Cerebellar cortex (tissue), 1 donor: ENCODE measurements around the gene CNGB1.
A peak's percentile ranks its signal among the peaks of the same experiment; 100 is the strongest.
"Not testable (repeated sequence)": the region's sequence is repeated elsewhere in the genome, so short reads cannot be mapped to it uniquely, and the experiment has no call there.

Source experiments
- DNase-seq: peaks from one replicate; pipeline ENCODE4 v3.0.0-alpha.2; 2015; ENCODE audit warnings: low spot score

The CNGB1 gene

DNA sequence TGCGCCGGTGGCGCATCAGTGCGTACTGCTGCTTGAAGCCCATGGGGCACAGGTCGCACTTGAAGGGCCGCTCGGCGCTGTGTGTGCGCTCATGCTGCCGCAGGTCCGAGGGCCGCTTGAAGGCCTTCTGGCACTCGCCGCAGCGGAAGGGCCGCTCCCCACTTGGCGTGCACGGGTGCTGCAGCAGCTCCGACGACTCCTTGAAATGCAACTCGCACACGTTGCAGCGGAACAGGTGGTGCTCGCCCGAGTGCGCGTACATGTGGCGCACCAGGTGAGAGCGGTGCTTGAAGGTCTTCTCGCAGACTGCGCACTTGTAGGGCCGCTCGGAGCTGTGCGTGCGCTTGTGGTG is 26.2 kb upstream of the CNGB1 start:
- no peak for DNase-seq

DNA sequence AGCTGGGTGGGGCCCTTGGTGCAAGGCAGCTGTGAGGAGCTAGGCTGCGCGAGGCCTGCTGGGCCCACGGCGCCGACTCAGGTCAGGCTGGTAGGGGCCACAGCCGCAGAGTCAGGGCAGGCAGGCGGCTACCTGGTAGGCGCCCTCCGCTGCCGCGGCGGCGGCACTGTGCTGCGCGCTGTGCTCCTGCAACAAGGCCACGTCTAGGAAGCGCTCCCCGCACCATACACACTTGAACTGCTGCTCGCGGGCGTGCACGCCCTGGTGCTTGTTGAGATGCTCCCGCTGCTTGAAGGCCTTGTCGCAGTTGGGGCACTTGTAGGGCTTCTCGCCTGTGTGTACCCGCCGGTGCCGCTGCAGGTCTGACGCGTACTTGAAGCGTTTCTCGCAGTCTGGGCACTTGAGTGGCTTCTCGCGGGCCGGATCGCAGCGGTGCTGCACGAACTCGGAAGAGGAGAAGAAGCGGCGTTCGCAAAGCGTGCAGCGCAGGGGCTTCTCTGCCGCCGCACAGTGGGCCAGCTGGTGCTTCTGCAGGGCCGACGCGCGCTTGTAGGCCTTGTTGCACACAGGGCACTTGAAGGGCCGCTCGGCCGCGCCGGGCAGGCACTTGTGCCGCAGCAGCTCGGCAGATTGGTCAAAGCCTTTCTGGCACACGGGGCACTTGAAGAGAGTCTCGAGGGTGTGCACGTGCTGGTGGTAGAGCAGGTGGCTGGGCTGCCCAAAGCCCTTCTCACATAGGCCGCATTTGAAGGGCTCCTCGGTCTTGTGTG is 25.7 kb upstream of the CNGB1 start:
- DNase-seq, result no peak

DNA sequence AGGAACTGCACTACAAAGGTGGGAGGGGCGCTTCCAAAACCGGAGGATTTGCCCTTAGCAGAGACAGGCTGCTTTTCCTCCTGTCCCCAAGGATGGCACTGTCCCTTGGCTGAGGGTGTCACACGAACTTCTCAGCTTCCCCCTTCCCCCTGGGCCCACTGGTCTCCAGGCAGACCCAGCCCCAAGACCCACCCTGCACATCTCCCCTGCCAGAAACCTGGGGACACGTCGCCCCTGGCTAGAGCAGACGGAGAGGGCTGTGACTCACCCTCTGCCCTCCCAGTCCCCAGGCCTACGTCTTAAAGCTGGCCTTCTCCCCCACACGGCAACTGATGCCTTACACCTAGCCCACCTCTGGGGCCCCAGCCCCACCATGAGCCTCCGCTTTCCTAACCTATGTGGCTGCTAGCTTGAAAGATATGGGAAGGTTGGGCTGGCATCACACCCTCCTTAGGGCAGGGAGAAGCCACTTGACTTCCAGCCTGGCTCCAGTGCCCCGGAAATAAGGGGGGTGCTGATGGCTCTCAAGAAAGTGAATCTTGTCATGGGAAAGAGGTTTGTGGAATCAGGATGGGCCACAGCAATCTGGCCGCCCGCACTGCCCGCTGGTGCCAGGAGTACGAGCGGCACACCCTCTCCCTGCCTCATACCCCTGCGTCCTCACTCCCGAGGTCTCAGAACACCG is 24.9 kb upstream of the CNGB1 start:
- no peak for DNase-seq

DNA sequence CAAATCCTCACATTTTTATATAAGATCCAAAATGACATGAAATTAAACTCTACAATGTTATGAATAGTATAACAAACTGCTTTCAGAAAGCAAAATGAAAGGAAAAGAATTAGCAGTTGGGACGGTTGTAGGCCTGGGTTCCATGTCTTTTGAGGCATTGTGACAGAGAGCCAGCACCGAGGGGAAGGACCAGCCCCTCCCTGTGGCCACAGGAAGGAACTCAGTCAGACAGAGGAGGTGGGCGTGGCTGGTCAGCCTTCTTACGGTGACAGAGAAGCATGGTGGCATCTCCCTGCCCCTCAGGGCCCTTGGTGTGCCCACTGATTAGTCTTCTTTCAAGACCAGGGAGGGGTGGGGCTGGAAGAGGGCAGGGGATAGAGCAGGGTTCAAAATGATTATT is 23.9 kb upstream of the CNGB1 start:
- DNase-seq, result peak; percentile 46

DNA sequence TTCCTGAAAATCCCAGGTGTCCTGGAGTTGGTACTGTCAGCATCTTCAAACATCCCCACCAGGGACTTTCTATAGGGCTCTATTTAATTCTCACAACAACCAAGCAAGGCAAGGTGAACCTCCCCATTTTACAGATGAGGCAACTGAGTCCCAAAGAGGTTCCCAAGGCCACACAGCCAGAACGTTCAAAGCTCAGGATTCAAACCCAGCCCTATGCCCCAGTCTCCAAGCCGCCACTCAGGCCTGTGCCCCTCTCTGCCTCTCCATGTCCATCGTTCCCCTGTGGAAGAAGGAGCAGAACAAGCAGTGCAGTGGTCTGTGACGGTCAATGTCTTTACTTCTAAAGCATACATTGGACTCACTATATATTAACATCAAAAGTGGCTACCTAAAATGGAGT is 23.4 kb upstream of the CNGB1 start:
- DNase-seq, result no peak

DNA sequence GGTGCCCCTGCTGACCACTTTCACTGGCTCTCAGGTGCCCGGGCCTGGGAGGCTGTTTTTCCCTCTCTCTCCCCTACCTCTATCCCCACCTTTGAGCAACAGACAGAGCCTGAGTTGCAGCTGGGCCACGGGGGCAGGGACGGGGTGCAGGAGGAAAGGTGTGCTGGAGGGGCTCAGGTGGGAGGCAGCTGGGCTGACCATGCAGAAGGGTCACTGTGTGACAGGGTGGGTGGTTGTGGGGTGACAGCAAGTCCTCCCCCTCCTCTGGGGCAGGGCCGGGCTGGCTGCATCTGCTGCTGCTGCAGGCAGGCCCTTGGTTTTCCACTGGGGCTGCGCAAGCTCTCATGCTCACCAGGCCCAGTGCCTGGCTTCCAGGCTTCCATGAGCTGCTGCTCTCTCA is 23.0 kb upstream of the CNGB1 start:
- DNase-seq, result no peak

DNA sequence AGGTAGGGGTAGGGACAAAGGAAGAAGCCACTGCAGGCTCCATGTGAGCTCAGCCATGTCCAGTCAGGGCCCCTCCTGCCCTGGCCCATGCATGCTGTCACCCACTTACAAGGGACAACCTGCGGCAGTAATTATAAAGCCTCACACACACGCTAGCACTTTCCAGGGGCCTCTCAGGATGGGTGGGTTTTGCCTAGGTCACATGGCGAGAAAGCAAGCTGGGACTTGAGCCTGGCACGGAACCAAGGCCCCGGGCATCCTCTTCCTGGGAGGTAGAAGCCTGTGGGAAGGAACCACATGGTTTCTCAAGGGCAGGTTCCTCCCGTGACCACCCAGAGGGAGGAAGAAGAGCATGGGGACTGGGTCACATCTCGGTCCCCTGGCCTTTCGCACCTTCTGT is 22.5 kb upstream of the CNGB1 start:
- no peak for DNase-seq

DNA sequence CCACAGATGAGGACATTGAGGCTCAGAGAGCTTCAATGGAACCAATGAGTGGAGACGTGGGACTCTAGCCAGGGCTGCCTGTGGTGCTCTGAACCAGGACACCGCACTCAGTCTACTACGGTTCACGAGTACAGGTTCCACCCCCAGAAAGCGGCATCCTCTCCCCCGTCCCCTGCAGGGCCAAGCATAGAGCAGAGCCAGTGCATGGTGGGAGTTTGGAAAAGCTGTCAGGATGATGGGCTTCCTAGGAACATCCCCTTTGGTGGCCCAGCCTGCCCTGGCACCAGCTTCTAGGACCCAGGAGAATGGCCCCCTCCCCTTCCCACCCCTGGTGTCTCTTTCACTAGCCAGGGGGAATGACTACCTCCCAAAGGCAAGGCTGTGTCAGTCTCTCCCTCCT is 21.2 kb upstream of the CNGB1 start:
- DNase-seq, result no peak

DNA sequence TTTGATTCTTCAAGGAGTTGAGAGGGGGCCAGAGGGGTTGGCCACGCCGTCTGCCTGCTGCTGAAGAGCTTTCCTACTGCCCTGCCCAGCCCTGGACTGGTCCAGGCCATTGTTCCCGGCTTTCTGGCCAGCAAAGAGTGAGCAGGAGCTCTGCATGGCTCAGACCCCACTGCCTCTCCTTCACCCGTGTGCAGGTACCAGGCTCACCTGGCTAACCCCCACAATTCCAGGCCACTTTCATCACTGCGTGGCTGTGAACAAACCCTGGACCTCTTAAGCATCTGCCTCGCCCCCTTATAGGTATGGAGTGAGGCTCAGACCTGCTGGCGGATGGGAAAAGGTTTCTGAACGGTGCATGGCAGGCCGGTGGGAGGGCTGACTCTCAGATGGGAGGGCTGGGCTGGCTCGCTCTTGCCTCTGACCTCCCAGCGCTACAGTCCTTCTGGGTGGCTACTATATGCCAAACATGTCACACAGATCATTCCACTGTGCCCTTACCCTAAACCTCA is 20.7 kb upstream of the CNGB1 start:
- DNase-seq, result no peak

DNA sequence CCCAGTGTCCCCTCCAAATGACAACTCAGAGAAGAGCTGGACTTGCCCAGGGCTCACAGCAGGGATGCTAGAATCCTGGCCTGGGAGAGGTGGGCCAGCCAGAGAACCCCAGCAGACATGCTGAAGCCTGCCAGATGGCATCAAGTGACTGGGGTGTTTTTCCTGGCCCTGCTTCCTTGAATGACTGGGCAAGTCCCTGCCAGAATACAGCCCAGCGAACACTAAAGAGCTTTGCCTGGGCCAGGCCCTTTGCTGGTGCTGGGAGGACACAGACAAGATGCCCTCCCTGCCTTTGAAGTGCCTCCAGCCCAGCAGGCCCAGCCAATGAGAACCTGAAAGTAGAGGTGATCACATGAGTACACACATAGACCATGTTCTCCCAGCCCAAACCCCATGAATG is 18.0 kb upstream of the CNGB1 start:
- peak; percentile 47 for DNase-seq

DNA sequence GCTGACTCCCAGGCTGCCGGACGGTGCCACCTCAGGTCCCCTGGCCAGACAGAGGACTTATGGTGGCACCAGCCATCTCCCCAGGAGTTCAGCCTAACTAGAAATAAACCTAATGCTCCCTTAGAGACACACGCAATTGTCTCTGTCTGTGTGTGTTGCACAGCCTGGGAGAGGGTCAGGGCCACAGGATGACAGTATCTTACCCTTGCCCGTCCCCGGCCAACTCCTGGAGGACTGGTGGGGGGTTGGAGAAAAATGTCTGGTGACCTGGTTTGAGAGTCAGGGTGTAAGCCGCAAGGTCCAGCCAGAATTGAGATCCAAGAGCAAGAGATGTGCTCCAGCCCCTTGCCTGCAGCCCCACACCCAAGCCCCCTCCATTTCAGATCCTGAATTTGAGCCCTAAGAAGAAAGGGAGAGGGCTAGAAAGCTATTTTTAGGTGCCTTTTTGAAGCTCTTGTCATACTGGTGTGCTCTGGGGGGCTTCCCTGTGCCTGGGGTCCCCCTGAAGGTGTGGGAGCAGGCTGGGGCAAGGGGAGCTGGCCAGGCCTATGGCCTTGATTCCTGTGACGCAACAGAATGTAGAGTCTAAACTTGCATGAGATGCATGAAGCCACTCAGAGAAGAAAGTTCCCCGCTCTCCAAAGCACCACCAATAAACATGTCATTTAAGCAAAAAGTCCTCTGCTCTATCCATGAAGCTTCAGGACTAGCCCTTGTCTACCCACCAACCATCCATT is 16.7 kb upstream of the CNGB1 start:
- no peak for DNase-seq

DNA sequence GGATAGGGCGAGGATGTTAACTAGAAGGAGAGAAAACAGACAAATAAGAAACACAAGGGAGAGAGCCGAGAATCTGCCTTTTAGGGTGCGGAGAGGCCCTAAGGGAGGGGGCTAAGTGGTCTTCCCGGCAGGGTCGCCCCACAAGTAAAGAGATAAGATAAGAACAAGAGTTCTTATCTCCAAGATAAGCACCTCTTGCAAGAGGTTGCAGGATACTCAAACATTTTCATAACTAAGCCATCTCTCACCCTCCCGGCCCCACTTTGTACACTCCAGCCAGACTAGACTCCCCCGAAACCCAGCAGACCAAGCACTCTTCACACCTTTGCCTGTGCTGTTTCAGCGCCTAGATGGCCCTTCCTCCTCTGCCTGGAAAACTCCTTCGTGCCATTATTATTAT is 15.3 kb upstream of the CNGB1 start:
- DNase-seq, result no peak

DNA sequence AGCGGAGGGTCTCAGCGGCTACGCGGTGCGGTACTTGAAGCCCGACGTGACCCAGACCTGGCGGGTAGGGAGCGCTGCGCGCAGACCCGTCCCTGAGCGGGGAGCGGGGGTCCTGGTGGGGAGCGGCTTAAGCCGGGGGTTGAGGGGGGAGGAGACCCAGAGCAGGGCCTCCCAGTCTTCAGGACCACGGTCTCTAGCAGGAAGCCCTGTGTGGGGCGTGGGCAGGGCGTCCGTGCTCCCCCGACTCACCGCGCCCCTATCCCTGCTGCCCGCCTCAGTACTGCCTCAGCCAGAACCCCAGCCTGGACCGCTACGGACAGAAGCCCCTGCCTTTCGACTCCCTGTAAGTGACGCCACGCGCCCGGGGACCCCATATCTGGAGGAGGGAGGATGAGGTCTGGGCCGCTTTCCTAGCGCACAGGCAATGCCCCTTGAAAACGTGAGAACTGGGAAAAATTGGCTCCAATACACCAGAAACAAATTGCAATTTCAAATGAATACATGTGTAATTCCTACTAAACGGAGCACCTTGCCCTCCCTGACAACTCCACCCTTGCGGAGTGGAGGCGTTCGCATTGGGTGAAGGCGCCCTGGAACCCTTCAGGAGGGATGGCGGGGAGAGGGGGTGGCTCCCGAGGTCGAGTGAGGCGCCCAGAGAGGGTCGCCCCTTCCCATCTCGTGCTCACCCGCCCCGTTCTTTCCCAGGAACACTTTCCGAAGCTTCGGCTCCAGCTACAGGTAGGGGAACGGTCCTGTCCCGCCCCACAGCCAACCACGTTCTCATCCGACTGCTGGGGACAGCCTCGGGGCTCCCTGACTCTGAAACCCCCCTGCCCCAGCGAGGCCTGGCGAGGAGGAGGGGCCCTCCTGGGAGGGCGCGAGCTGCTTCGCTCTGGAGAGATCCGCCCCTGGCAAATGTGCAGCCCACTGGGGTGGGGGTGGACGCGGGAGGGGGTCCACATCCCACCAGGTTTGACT is 14.6 kb upstream of the CNGB1 start:
- DNase-seq, result no peak

DNA sequence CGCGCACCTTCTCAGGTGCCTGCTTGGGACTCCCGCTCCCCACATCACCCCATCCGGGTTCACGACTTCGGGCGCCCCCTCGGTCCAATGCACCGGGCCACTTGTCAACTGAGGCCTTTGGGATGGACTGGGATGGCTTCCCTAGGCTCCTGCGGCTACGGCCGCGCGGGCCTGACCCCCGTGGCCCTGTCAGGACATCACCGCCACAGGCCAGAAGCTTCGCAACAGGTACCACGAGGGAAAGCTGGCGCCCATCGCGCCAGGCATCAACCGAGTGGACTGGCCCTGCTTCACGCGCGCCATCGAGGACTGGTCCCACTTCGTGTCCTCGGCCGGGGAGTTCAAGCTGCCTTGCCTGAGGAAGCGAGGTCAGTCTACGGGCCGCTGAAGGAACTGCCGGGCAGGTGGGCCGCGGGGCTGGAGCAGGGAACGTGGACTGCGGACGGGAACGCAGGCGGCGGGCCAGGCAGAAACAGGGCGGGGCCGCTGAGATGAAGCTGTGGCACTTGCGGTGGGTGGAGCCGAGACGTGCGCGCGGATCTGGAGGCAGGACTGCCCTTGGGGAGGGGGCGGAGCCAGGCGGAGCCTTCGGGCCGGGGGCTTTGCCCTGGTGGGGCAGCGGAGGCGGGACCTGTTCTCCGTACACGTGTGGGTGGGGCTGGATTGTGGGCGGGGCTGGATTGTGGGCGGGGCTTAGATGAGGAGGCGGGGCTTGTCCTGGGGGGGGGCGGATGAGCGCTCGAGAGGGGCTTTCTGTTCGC is 13.7 kb upstream of the CNGB1 start:
- DNase-seq, result peak; percentile 37

DNA sequence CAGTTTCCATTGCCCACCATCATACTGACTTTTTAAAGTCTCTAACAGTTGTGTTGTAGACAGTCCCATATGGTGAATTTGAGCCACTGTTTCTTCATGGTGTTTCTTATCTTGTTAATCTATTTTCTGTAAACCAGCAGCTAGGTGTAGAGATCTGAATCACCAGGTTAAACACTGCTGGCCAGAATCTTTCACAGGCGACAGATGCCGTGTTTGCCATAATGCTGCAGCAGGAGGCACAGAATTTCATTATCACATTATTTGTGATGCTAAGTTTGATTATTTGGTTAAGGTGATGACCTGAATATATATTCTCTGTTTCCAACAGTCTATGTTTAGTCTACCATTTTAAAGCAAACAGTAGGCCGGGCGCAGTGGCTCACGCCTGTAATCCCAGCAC is 11.5 kb upstream of the CNGB1 start:
- no peak for DNase-seq

DNA sequence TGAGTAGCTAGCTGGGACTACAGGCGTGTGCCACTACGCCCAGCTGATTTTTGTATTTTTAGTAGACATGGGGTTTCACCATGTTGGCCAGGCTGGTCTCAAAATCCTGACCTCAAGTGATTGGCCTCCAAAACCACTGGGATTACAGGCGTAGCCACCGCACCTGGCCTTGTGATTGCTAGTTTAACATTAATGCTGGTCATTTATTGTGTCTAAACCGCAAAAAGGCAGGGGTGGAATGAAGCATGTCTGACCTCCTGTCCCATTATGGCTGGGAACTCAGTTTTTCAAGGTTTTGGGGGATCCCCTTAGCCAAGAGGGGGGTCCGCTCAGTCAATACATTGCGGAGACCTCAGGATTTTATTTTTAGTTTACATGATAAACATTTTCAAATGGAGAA is 10.7 kb upstream of the CNGB1 start:
- no peak for DNase-seq

DNA sequence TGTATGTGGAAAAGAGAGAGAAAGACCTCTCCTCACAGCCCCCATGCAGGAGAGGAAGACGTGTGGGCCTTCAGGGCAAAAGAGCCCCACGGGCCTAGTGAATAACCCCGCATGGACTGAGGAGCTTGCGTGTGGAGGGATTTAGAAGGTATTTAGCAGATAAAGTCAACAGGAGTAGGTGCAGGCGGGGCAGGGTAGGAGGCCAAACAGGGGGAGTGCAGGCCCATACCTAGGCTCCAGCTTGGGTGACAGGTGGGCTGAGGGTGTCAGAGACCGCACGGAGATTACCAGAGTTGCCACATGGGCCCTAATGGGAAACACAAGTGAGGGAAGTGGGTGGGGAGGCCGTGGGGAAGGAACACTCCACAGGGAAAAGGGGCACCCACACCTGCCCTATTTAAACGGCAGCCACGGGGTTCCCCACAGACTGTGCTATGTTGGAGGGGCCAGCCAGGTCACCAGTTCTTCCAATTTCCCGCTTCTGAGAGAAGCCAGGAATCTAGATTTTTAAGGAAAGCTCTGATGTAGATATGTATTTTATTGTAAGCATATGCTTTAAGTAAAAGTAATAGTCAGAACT is 8.2 kb upstream of the CNGB1 start:
- no peak for DNase-seq

DNA sequence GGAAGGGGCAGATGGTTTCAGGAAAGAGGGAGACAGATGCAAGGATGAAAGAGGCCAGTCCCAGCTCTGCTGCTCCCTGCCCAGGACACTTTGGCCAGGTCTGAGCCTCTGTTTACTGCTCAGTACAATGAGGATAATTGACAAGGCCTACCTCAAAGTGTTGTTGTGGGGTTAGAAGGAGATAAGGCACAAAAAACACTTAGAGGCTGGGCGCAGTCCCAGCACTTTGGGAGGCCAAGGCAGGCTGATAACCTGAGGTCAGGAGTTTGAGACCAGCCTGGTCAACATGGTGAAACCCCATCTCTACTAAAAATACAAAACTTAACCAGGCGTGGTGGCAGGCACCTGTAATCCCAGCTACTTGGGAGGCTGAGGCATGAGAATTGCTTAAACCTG is 7.1 kb upstream of the CNGB1 start:
- DNase-seq, result not testable (repeated sequence)

DNA sequence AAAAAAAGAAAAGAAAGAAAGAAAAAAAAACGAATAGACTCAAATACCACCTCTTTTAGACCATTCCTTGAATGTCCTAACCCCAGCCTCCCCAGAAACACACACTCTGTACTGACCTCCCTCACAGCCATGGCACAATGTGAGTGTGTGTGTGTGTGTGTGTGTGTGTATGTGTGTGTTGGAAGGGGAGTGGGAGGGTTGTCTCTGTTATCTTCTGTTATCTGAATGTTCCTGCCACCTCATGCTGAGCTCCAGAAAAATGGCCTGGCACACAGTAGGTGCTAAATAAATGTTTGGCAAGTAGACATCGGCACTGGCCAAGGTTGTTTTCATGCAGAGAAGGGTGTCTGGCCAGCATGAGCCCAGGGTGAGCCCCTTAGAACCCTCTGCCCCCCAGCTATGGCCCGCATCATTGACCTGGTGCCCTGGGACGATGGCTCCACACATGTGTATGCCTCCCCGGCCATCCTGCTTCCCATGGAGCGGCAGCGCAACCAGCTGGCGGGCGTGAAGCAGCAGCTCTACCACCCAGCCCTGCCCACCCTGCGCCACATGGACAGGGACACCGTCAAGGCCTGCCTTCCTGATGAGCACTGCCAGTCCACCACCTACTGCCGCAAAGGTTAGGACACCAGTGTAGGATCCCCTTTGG is 6.6 kb upstream of the CNGB1 start:
- DNase-seq, result no peak

DNA sequence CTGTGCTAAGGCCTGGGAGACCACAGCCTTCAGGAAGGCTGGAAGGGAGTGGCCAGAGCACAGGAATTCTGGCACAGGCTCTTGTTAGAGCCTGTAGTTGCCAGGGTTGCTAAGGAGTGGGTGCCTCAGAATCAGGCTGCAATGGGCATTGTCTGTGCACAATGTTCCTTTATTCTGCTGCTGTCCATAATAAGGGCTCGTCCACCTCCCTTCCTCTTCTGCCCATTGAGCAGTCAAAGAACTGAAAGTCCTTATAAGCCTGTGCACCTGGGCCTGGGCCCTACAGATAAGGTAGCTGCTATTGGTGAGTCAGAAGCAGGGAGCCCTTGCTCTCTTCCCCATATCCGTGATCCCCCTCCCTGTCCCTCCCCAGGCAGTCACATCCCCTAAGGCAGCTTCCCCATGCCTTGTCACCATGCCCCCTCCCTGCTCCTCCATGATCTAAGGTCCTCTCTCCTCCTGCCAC is 5.4 kb upstream of the CNGB1 start:
- no peak for DNase-seq
